Stromal cell of bone marrow (primary cell): Measurements from ENCODE around the gene WDR49.

ENCODE experiments used
- DNase-seq: peaks from one replicate; pipeline ENCODE4 v3.0.0-alpha.2; 2012; ENCODE audit warnings: low read depth

Gene WDR49

GRCh38 chr3:167487556-167487955, 166.2 kb downstream of the WDR49 start:
- DNase-seq: no peak

- no peak for DNase-seq
Measured at GRCh38 chr3:167484551-167484950, 169.2 kb downstream of the WDR49 start.

GRCh38 chr3:167483708-167484475, 169.8 kb downstream of the WDR49 start:
- DNase-seq: no peak

GRCh38 chr3:167481164-167481563, 172.6 kb downstream of the WDR49 start:
- DNase-seq: no peak

- DNase-seq: no peak
Measured at GRCh38 chr3:167480748-167481147, 173.0 kb downstream of the WDR49 start.

GRCh38 chr3:167473863-167474262, 179.9 kb downstream of the WDR49 start, which contains the start of gene SERPINI2:
SERPINI2 (minus strand) TSS chr3:167474042; CDS start chr3:167471834, 2,208 bp downstream.
- DNase-seq: no peak

GRCh38 chr3:167469381-167469780, 184.4 kb downstream of the WDR49 start:
- DNase-seq: no peak

GRCh38 chr3:167467848-167468611, 185.7 kb downstream of the WDR49 start:
- no peak for DNase-seq

- DNase-seq: no peak
Measured at GRCh38 chr3:167466966-167467365, 186.8 kb downstream of the WDR49 start.

- DNase-seq: no peak
Measured at GRCh38 chr3:167456157-167456799, 197.5 kb downstream of the WDR49 start.

- no peak for DNase-seq
Measured at GRCh38 chr3:167453815-167454214, 199.9 kb downstream of the WDR49 start.

- DNase-seq: no peak
Measured at GRCh38 chr3:167451282-167451681, 202.5 kb downstream of the WDR49 start.

- DNase-seq: no peak
Measured at GRCh38 chr3:167450675-167451074, 203.1 kb downstream of the WDR49 start.

GRCh38 chr3:167450195-167450594, 203.5 kb downstream of the WDR49 start:
- DNase-seq: no peak

GRCh38 chr3:167445491-167445890, 208.3 kb downstream of the WDR49 start:
- no peak for DNase-seq

- no peak for DNase-seq
Measured at GRCh38 chr3:167441256-167441655, 212.5 kb downstream of the WDR49 start.

GRCh38 chr3:167437428-167438139, 216.2 kb downstream of the WDR49 start:
- DNase-seq: no peak
